Left lung (tissue), 10 donors: ENCODE data around the gene TMOD1. TPM values are rescaled to one million over a fixed set of nuclear protein-coding genes. Genes with fewer than 3 reads are reported as not detected.

Experiments
- ATAC-seq: fragments of 200-7000 bp; cut with Tn5 transposase; one replicate; pipeline ENCODE4 v1.9.1; 2020; ENCODE audit warnings: moderate library complexity
- DNase-seq, 4 donors: peaks; one replicate each; pipeline ENCODE4 v3.0.0-alpha.2; 2013 to 2020
- H3K27ac ChIP-seq, 2 donors: fragments of 200-600 bp; sonication (generic) in 1 of 2; one replicate each; pipeline versions ENCODE4 v1.5.0 to v1.8.0; 2020 to 2021
- H3K27me3 ChIP-seq, 2 donors: fragments of 200-600 bp; sonication (generic) in 1 of 2; one replicate each; pipeline versions ENCODE4 v1.5.0 to v1.8.0; 2020 to 2021
- H3K36me3 ChIP-seq, 2 donors: fragments of 200-600 bp; sonication (generic) in 1 of 2; one replicate each; pipeline versions ENCODE4 v1.5.0 to v1.8.0; 2020 to 2021
- H3K4me1 ChIP-seq, 2 donors: fragments of 200-600 bp; one replicate each; pipeline ENCODE4 v1.8.0; 2021
- H3K4me3 ChIP-seq, 2 donors: fragments of 200-600 bp; sonication (generic) in 1 of 2; one replicate each; pipeline versions ENCODE4 v1.5.0 to v1.8.0; 2020 to 2021; ENCODE audit warnings: mild to moderate bottlenecking in 1 of 2
- H3K9me3 ChIP-seq, 2 donors: fragments of 200-600 bp; sonication (generic) in 1 of 2; one replicate each; pipeline versions ENCODE4 v1.5.0 to v1.8.0; 2020 to 2021
- intact Hi-C, 2 donors: fragments of 100-400 bp; cut with DNase I; formaldehyde crosslinking; loops; one replicate each; pipeline versions ENCODE4 v1.11.2 to v1.14.2; 2022
- polyA plus RNA-seq, 6 donors: library from polyadenylated mRNA; unstranded; fragments of 120-200 nt; gene quantifications; one replicate each; pipeline ENCODE4 v1.2.1, GENCODE V29; 2013; ENCODE audit not compliant: insufficient read length in 6 of 6
- total RNA-seq, 2 donors: library from RNA; stranded (reverse); fragmentation: NEBNext Ultra II Directional; extraction: Animal tissue kit (Norgen Biotek cat#: 25700); gene quantifications; one replicate each; pipeline ENCODE4 v1.2.1, GENCODE V29; 2021
- TF ChIP-seq, protein P1 (sequence below), 2 donors: fragments of 200-600 bp; sonication (generic) in 1 of 2; IDR thresholded peaks; one replicate each; pipeline versions ENCODE4 v1.5.0 to v1.8.0; 2021; ENCODE audit warnings: antibody characterized with exemption in 2 of 2
- donor health status: DM: no; HTN: yes; CAD: no.
- donor health status: DM: no; HTN: no; CAD: no.

Gene TMOD1
- total and polyA plus RNA-seq, 8 donors = 1.1 to 6.0 (median 2.5) TPM

DNA sequence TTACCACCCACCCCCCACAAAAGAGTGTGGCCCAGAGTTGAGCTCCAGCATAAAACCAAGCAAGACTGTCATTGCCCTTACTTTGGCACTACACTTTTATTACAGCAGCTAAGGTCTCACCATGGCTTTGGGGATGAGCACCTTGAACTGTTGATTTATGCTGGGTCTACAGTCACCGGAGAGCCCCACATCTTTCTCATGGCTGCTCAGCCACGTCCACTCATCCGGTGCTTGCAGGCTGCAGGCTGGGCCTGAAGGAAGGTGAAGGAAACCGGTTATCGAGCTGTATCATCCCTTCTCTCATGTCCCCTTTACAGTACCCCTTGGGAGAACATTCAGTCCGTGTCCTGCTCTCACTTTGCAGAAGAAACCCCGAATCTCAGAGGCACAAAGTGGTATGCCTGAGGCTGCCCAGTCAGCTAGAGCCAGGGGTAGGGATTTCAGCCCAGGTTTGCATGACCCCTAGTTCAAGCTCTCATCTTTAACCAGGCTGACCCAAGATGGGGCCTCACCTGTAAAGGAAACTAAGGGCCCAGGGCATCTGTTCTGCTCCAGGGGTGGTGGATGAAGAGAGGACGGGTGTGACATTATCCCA lies 11.6 kb downstream of the TMOD1 start:
- peaks cover 0 to under 1% of the 10 kb centered on the region in 2 donors for H3K4me1 ChIP-seq
- no peak overlapping the region for H3K4me3 ChIP-seq
- no peaks in the 10 kb centered on the region for H3K27me3 ChIP-seq
- H3K9me3 ChIP-seq = no peaks in the 10 kb centered on the region
- TF ChIP-seq, protein P1, sequence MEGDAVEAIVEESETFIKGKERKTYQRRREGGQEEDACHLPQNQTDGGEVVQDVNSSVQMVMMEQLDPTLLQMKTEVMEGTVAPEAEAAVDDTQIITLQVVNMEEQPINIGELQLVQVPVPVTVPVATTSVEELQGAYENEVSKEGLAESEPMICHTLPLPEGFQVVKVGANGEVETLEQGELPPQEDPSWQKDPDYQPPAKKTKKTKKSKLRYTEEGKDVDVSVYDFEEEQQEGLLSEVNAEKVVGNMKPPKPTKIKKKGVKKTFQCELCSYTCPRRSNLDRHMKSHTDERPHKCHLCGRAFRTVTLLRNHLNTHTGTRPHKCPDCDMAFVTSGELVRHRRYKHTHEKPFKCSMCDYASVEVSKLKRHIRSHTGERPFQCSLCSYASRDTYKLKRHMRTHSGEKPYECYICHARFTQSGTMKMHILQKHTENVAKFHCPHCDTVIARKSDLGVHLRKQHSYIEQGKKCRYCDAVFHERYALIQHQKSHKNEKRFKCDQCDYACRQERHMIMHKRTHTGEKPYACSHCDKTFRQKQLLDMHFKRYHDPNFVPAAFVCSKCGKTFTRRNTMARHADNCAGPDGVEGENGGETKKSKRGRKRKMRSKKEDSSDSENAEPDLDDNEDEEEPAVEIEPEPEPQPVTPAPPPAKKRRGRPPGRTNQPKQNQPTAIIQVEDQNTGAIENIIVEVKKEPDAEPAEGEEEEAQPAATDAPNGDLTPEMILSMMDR (IDR thresholded peaks at IDR 0.05) = no peak
- H3K36me3 ChIP-seq = no peaks in the 10 kb centered on the region
- DNase-seq (no peak), ATAC-seq (no peak)
- no peak overlapping the region for H3K27ac ChIP-seq
- intact Hi-C loops = no loop called here

DNA sequence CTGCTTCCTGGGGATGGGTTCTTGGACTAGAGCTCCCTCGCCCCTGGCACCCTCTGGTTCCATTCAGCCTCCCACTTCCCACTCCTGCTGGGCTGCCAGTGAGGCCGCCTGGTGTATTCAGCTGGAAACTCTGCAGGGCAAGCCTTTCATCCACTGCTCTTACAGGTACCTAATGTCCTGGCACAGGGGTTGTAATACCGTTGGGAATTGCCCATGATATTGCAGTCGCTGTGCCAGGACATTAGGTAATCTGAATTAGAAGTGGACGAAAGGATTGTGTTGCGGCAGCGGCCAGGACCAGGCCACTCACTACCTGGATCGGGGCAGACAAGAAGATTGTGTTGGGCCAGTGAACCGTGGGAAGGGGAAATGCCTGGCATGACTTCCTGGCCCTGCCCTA lies 13.1 kb downstream of the TMOD1 start:
- no peak for ATAC-seq
- no peaks in the 10 kb centered on the region for H3K9me3 ChIP-seq

DNA sequence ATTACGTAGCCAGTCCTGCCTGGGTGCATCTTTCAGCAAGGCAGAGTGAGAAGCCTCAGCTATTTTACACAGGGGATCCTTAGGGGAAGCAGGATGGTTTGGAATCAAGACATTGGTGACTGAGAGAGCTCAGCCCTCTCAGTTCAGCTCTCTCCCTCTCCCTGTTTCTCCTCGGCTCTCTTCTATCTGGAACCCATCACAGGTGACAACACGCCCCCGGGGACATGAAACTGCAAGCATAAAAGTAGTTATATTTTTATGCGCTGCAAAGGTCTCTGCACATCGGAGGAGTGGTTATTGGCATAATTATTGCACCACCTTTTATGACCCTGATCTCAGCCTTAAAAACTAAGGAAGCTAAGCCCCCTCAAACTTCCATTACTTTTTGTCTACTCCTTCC lies 14.2 kb downstream of the TMOD1 start:
- H3K27ac ChIP-seq = no peak overlapping the region
- intact Hi-C loops = no loop called here
- ATAC-seq = no peak

More for the DNA sequence above, 13.1 kb downstream of the TMOD1 start:
- peaks cover 0 to 15% of the 10 kb centered on the region in 2 donors for H3K27me3 ChIP-seq
- H3K36me3 ChIP-seq = no peaks in the 10 kb centered on the region
- TF ChIP-seq, protein P1 (IDR thresholded peaks at IDR 0.05) = no peak
- peaks cover 4 to 12% of the 10 kb centered on the region in 2 donors for H3K4me1 ChIP-seq
- no peak overlapping the region for H3K4me3 ChIP-seq
- no peak overlapping the region for H3K27ac ChIP-seq
- intact Hi-C loops = no loop called here
- DNase-seq = no peak

DNA sequence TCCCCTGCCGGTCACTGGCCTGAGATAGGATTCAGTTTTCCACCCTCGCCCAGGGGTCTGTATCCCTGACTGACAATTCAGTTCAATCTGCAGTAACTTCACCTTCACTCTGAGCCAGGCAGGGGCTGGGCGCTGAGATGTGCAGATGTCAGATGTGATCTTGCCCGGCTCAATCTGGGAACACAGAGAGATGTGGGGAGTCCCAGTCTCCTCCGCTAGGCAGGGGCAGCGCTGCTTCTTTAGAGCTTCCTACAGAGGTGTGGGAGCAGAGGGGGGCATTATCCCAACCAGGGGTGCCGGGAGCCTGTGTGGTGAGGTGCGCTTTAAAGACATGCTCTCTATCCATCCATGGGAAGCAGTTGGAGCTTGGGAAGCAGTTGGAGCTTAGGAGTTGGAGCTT lies 14.6 kb downstream of the TMOD1 start:
- ATAC-seq = no peak
- no peak for DNase-seq
- TF ChIP-seq, protein P1 (IDR thresholded peaks at IDR 0.05) = no peak
- no peak overlapping the region for H3K4me3 ChIP-seq
- no peaks in the 10 kb centered on the region for H3K9me3 ChIP-seq
- peaks cover 4 to 13% of the 10 kb centered on the region in 2 donors for H3K4me1 ChIP-seq
- H3K36me3 ChIP-seq = no peaks in the 10 kb centered on the region
- peaks cover 0 to 16% of the 10 kb centered on the region in 2 donors for H3K27me3 ChIP-seq
- no peak overlapping the region for H3K27ac ChIP-seq
- intact Hi-C loops = no loop called here

More for the DNA sequence above, 14.2 kb downstream of the TMOD1 start:
- Histone ChIP-seq H3K4me3 (no peak overlapping the region), H3K36me3 (no peaks in the 10 kb centered on the region), H3K27me3 (peaks cover 0 to 16% of the 10 kb centered on the region in 2 donors), H3K4me1 (peaks cover 4 to 13% of the 10 kb centered on the region in 2 donors), H3K9me3 (no peaks in the 10 kb centered on the region)
- no peak for DNase-seq
- TF ChIP-seq, protein P1 (IDR thresholded peaks at IDR 0.05) = no peak

DNA sequence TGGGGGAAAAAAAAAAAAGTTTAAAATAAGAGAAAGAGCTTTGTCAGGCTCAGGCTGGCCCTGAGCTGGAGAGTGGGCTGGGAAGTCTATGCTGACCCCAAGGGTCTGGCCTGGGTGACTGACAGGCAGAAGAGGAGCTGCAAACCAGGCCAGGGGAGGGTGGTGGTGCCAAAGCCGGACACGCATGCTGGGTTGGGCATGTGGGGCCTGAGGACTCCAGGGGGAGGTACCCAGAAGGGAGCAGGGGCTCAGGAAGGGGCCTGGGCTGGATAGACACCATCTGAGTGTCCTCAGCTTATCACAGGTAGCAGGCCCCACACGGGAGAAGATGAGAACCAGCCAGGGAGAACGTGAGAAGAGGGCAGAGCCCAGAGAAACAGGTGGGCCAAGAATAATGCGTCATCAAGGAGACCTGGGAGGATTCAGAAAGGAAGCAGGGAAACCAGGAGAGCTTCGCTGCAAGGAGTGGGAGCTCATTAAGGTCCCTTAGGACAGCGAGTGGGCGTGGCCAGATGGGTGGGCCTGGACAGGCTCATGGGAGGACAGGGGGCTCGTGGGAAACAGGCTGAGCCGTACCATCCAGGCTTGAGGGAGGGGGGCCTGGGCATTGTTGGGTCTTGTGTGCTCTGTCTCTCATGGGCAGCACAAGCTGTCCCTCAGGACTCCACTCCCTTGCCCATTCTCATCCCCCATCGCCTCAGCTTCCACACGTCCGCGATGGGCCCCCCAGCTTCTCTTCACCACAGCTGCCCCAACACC lies 16.0 kb downstream of the TMOD1 start:
- no peak for ATAC-seq
- Histone ChIP-seq H3K27ac (no peak overlapping the region), H3K9me3 (no peaks in the 10 kb centered on the region), H3K36me3 (no peaks in the 10 kb centered on the region), H3K4me1 (peaks cover 4 to 13% of the 10 kb centered on the region in 2 donors), H3K4me3 (no peak overlapping the region), H3K27me3 (peaks cover 0 to 16% of the 10 kb centered on the region in 2 donors)
- intact Hi-C loops = no loop called here
- TF ChIP-seq, protein P1 (IDR thresholded peaks at IDR 0.05) = no peak
- DNase-seq = no peak
